Activated naive CD8-positive, alpha-beta T cell treated with anti-CD3 and anti-CD28 coated beads for 36 hours (primary cell): ENCODE results near the gene EPHA5. TPM values are rescaled to one million over a fixed set of nuclear protein-coding genes. Genes with fewer than 3 reads are reported as not detected.

ENCODE experiments used
- DNase-seq: peaks from one replicate; pipeline ENCODE4 v3.0.0; 2021
- H3K27ac Mint-ChIP-seq: one replicate; pipeline ENCODE4 v1.8.0; 2022; ENCODE audit warnings: mild to moderate bottlenecking, moderate library complexity, mixed read lengths
- H3K27me3 Mint-ChIP-seq: one replicate; pipeline ENCODE4 v1.8.0; 2022; ENCODE audit warnings: mild to moderate bottlenecking, mixed read lengths
- H3K36me3 Mint-ChIP-seq: one replicate; pipeline ENCODE4 v1.8.0; 2021; ENCODE audit warnings: mild to moderate bottlenecking, mixed read lengths
- H3K4me1 Mint-ChIP-seq: one replicate; pipeline ENCODE4 v1.8.0; 2021; ENCODE audit warnings: mixed read lengths
- H3K4me3 Mint-ChIP-seq: one replicate; pipeline ENCODE4 v1.8.0; 2022; ENCODE audit warnings: mild to moderate bottlenecking, moderate library complexity, mixed read lengths
- H3K9me3 Mint-ChIP-seq: one replicate; pipeline ENCODE4 v1.8.0; 2022; ENCODE audit warnings: mixed read lengths
- total RNA-seq, 2 experiments: library from RNA; stranded (reverse); gene quantifications; one replicate each; pipeline ENCODE4 v1.2.3, GENCODE V29; 2021

The EPHA5 gene
- total RNA-seq, 2 experiments from 2014 or later, result not detected

DNA sequence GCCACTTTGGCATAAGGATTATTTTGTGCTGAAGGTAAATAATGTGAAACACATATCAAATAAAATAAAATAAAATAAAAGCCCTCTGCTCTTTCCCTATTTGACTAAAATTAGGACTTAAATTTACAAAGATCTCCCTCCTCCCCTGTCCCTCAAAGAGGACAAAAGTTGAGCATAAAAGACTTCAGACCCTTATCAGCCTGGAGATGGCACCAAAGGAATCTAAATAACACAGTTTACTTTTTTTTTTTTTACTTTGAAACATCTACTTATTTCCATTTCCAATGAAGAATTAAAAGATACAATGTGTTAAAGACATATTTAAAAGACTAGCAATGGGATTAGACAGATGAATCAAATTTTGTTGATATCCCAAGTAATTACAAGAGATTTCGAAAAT is 89.7 kb downstream of the EPHA5 start:
- DNase-seq, result no peak
- no peaks in the 10 kb centered on the region for H3K27me3 Mint-ChIP-seq
- no peaks in the 10 kb centered on the region for H3K36me3 Mint-ChIP-seq
- no peak overlapping the region for H3K27ac Mint-ChIP-seq
- no peak overlapping the region for H3K4me3 Mint-ChIP-seq
- no peaks in the 10 kb centered on the region for H3K4me1 Mint-ChIP-seq
- H3K9me3 Mint-ChIP-seq, result peaks cover 3% of the 10 kb centered on the region

DNA sequence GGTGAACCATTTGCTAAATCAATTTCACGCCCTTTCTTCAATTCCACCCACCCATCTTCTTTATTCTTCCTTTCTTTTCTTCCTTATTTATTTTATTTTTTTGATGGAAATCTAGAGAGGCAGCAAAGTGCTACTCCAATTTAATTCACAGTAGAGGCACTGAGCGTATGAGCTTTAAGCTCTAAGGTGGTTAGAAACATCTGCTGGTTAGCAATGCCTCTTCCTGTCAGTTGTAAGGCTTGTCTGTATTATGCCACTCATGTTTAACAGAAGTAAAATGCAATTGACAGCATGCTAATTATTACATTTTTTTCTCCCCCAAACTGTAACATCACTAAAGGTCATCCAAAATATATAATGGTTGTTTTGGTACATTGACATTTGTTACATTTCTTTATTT is 103.8 kb downstream of the EPHA5 start:
- no peak overlapping the region for H3K27ac Mint-ChIP-seq

GRCh38 chr4:65561164-65561563 is 109.1 kb downstream of the EPHA5 start:
- H3K36me3 Mint-ChIP-seq, result no peaks in the 10 kb centered on the region
- no peak for DNase-seq
- H3K9me3 Mint-ChIP-seq, result no peaks in the 10 kb centered on the region
- H3K4me3 Mint-ChIP-seq, result no peak overlapping the region
- H3K27ac Mint-ChIP-seq, result no peak overlapping the region
- H3K4me1 Mint-ChIP-seq, result no peaks in the 10 kb centered on the region
- H3K27me3 Mint-ChIP-seq, result no peaks in the 10 kb centered on the region

More for the DNA sequence above, 103.8 kb downstream of the EPHA5 start:
- Mint-ChIP-seq H3K4me3 (no peak overlapping the region), H3K36me3 (no peaks in the 10 kb centered on the region), H3K9me3 (no peaks in the 10 kb centered on the region), H3K27me3 (no peaks in the 10 kb centered on the region), H3K4me1 (no peaks in the 10 kb centered on the region)
- DNase-seq, result no peak

DNA sequence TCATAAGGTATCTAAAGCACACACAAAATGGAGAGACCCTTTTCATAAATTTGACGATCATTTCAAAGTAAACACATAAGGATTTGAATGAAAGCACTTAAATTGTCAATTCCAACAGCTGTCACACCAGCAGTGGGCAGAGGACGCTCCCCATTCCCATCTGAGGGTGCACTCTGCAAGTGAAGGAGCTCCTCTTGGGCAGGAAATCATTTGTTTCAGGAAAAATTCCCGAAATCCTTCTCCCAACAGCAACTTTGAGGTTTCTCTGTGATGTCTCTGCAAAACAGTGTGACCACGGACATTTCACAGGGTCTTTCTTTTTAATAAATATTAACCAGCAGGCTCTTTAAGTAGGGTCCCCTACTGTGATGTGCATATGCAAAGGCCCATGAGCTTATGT is 111.0 kb downstream of the EPHA5 start:
- H3K27ac Mint-ChIP-seq, result no peak overlapping the region
- no peaks in the 10 kb centered on the region for H3K27me3 Mint-ChIP-seq
- H3K4me1 Mint-ChIP-seq, result no peaks in the 10 kb centered on the region
- no peak overlapping the region for H3K4me3 Mint-ChIP-seq
- H3K9me3 Mint-ChIP-seq, result no peaks in the 10 kb centered on the region
- no peaks in the 10 kb centered on the region for H3K36me3 Mint-ChIP-seq
- no peak for DNase-seq

GRCh38 chr4:65552057-65552456 is 118.2 kb downstream of the EPHA5 start:
- peaks cover under 1% of the 10 kb centered on the region for H3K9me3 Mint-ChIP-seq
- no peaks in the 10 kb centered on the region for H3K4me1 Mint-ChIP-seq
- no peak overlapping the region for H3K4me3 Mint-ChIP-seq
- H3K36me3 Mint-ChIP-seq, result no peaks in the 10 kb centered on the region
- DNase-seq, result no peak
- H3K27me3 Mint-ChIP-seq, result no peaks in the 10 kb centered on the region
- H3K27ac Mint-ChIP-seq, result no peak overlapping the region

DNA sequence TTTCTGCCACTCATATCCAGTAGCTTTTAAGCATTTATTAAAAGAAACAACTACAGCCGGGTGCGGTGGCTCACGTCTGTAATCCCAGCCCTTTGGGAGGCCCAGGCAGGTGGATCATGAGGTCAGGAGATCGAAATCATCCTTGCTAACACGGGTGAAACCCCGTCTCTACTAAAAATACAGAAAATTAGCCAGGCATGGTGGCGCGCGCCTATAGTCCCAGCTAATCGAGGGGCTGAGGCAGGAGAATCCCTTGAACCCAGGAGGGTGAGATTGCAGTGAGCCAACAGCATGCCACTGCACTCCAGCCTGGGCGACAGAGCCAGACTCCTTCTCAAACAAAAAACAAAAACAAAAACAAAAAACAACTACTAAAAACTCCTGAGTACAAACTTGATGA is 119.8 kb downstream of the EPHA5 start:
- peaks cover 4% of the 10 kb centered on the region for H3K9me3 Mint-ChIP-seq
- no peak for DNase-seq
- no peaks in the 10 kb centered on the region for H3K4me1 Mint-ChIP-seq
- no peak overlapping the region for H3K27ac Mint-ChIP-seq
- no peaks in the 10 kb centered on the region for H3K36me3 Mint-ChIP-seq
- no peaks in the 10 kb centered on the region for H3K27me3 Mint-ChIP-seq
- no peak overlapping the region for H3K4me3 Mint-ChIP-seq

GRCh38 chr4:65546882-65547416 is 123.3 kb downstream of the EPHA5 start:
- Mint-ChIP-seq H3K27ac (no peak overlapping the region), H3K4me1 (no peaks in the 10 kb centered on the region), H3K27me3 (no peaks in the 10 kb centered on the region), H3K36me3 (no peaks in the 10 kb centered on the region), H3K9me3 (peaks cover 7% of the 10 kb centered on the region), H3K4me3 (no peak overlapping the region)
- no peak for DNase-seq

DNA sequence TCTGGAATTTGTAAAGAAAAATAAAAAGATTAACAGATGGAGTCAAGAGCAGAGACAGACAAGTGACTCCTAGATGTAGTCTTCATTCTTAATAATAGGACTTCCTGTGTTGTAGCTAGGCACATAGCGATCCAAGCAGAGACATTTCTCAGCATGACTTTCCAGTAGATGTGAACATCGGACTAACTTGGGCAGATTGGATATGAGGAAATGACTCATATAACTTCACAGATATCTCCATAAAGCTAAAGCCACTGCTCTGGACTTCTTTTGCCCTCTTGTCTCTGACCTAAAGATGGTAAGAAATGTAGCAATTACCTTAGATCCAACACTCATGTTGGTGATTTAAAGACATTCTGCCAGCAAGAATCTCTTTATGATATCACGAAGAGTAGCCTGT is 131.7 kb downstream of the EPHA5 start:
- Mint-ChIP-seq H3K4me1 (no peaks in the 10 kb centered on the region), H3K9me3 (peaks cover 3% of the 10 kb centered on the region), H3K36me3 (no peaks in the 10 kb centered on the region), H3K27ac (no peak overlapping the region), H3K27me3 (no peaks in the 10 kb centered on the region), H3K4me3 (no peak overlapping the region)
- DNase-seq, result no peak

DNA sequence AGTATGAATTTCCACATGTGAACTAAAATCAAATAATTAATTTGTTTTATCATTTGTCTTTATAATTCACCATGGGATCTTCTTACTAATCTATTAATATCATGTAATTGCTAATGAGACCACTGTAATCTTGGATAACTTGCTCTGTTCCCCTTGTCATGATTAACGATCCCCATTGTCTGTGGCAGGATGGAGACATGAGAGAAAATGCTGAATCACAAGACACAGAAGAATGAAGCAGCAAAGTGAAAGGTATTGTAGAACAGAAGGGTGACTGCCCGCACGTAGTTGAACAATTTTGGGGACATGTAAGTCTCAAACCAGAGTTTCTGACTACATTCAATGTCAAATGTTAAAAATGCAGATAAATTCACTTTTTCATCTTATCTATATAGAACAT is 135.2 kb downstream of the EPHA5 start:
- Mint-ChIP-seq H3K4me1 (no peaks in the 10 kb centered on the region), H3K4me3 (no peak overlapping the region), H3K9me3 (peaks cover 1% of the 10 kb centered on the region)

GRCh38 chr4:65521666-65522065 is 148.6 kb downstream of the EPHA5 start:
- no peak for DNase-seq
- H3K27ac Mint-ChIP-seq, result no peak overlapping the region
- no peaks in the 10 kb centered on the region for H3K27me3 Mint-ChIP-seq
- H3K9me3 Mint-ChIP-seq, result peaks cover 8% of the 10 kb centered on the region
- H3K4me3 Mint-ChIP-seq, result no peak overlapping the region
- no peaks in the 10 kb centered on the region for H3K4me1 Mint-ChIP-seq
- no peaks in the 10 kb centered on the region for H3K36me3 Mint-ChIP-seq

More for the DNA sequence above, 135.2 kb downstream of the EPHA5 start:
- DNase-seq, result no peak
- H3K27me3 Mint-ChIP-seq, result no peaks in the 10 kb centered on the region
- no peaks in the 10 kb centered on the region for H3K36me3 Mint-ChIP-seq
- H3K27ac Mint-ChIP-seq, result no peak overlapping the region

DNA sequence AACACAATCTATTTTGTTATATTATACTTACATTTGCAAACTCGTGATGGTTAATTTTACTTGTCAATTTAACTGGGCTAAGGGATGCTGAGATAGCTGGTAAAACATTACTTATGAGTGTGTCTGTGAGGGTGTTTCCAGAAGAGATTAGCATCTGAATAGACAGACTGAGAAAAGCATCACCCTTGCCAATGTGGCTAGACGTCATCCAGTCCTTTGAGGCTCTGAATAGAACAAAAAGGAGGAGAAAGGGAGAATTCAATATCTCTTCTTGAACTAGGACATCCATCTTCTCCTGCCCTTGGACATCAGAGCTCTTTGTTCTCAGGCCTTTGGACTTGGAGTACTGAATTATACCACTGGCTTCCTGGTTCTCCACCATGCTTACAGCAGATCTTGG is 154.6 kb downstream of the EPHA5 start:
- H3K36me3 Mint-ChIP-seq, result no peaks in the 10 kb centered on the region
- H3K4me3 Mint-ChIP-seq, result no peak overlapping the region
- H3K27me3 Mint-ChIP-seq, result no peaks in the 10 kb centered on the region
- no peak overlapping the region for H3K27ac Mint-ChIP-seq
- DNase-seq, result no peak
- peaks cover 10% of the 10 kb centered on the region for H3K9me3 Mint-ChIP-seq
- H3K4me1 Mint-ChIP-seq, result no peaks in the 10 kb centered on the region

- H3K4me3 Mint-ChIP-seq, result no peak overlapping the region
- no peaks in the 10 kb centered on the region for H3K4me1 Mint-ChIP-seq
- DNase-seq, result no peak
- no peaks in the 10 kb centered on the region for H3K36me3 Mint-ChIP-seq
- H3K27me3 Mint-ChIP-seq, result no peaks in the 10 kb centered on the region
- peaks cover 11% of the 10 kb centered on the region for H3K9me3 Mint-ChIP-seq
- H3K27ac Mint-ChIP-seq, result no peak overlapping the region
Measured at GRCh38 chr4:65510976-65511375, 159.3 kb downstream of the EPHA5 start.

DNA sequence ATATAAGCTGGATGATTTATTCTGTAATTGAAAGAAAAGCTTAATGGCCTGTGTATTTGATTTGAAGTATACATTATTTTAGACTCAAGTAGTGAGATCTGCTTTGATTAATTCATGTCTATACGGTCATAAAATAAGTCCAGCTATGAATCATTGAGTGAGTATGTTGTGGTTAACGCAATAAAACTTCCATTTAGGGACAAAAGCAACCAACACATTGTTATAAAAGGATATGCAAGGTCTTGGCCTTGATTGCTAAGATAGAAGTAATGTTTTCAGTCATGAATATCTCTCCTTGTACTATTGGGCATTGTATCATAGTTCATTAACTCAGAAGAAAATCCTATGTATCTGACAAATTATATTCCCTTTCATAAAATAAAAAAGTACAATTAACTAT is 162.1 kb downstream of the EPHA5 start:
- H3K4me3 Mint-ChIP-seq, result no peak overlapping the region
- H3K9me3 Mint-ChIP-seq, result peaks cover 5% of the 10 kb centered on the region
- H3K36me3 Mint-ChIP-seq, result no peaks in the 10 kb centered on the region
- no peaks in the 10 kb centered on the region for H3K27me3 Mint-ChIP-seq
- H3K4me1 Mint-ChIP-seq, result no peaks in the 10 kb centered on the region
- no peak overlapping the region for H3K27ac Mint-ChIP-seq
- no peak for DNase-seq

DNA sequence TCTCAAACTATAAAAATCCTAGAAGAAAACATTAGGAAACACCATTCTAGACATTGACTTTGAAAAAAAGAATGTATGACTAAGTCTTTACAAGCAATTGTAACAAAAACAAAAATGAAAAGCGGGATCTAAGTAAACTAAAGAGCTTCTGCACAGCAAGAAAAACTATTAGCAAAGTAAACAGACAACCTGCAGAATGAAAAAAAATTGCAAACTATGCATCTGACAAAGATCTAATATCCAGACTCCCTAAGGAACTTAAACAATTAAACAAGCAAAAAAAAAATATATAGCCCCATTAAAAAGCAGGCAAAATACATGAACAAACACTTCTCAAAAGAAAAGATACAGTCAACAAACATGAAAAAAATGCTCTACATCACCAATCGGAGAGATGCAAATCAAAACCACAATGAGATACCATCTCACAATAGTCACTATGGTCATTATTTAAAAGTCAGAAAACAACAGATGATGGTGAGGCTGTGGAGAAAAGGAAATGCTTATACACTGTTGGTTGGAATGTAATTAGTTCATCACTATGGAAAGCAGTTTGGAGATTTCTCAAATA is 168.1 kb downstream of the EPHA5 start:
- DNase-seq, result no peak
- Mint-ChIP-seq H3K27ac (no peak overlapping the region), H3K36me3 (no peaks in the 10 kb centered on the region), H3K9me3 (peaks cover 7% of the 10 kb centered on the region), H3K4me3 (no peak overlapping the region), H3K4me1 (no peaks in the 10 kb centered on the region), H3K27me3 (no peaks in the 10 kb centered on the region)

GRCh38 chr4:65498606-65499005 is 171.7 kb downstream of the EPHA5 start:
- Mint-ChIP-seq H3K4me1 (no peaks in the 10 kb centered on the region), H3K4me3 (no peak overlapping the region), H3K9me3 (peaks cover 3% of the 10 kb centered on the region), H3K27me3 (no peaks in the 10 kb centered on the region), H3K36me3 (no peaks in the 10 kb centered on the region), H3K27ac (no peak overlapping the region)
- DNase-seq, result no peak

- H3K27me3 Mint-ChIP-seq, result no peaks in the 10 kb centered on the region
- no peak overlapping the region for H3K4me3 Mint-ChIP-seq
- no peak overlapping the region for H3K27ac Mint-ChIP-seq
- peaks cover under 1% of the 10 kb centered on the region for H3K9me3 Mint-ChIP-seq
- DNase-seq, result no peak
- H3K4me1 Mint-ChIP-seq, result no peaks in the 10 kb centered on the region
- no peaks in the 10 kb centered on the region for H3K36me3 Mint-ChIP-seq
Measured at GRCh38 chr4:65495439-65495838, 174.8 kb downstream of the EPHA5 start.
